Effector memory CD4-positive, alpha-beta T cell (primary cell): ENCODE measurements around the gene TULP1.

ENCODE experiments used
- DNase-seq, 3 donors: peaks; one replicate each; pipeline ENCODE4 v3.0.0-alpha.2; 2020
- H3K27ac ChIP-seq: 2 replicates; pipeline ENCODE4 v1.7.0; 2013; ENCODE audit warnings: mild to moderate bottlenecking, low read length, moderate library complexity; ENCODE audit not compliant: insufficient read depth, poor library complexity, severe bottlenecking
- H3K27me3 ChIP-seq: replicated peaks from 2 replicates; pipeline ENCODE4 v1.7.0; 2013; ENCODE audit warnings: mild to moderate bottlenecking, low read length; ENCODE audit not compliant: insufficient read depth, control insufficient read depth, poor library complexity, severe bottlenecking
- H3K36me3 ChIP-seq: 2 replicates; pipeline ENCODE4 v1.7.0; 2013; ENCODE audit warnings: mild to moderate bottlenecking, low read length, moderate library complexity; ENCODE audit not compliant: control insufficient read depth, insufficient read depth
- H3K4me1 ChIP-seq: 2 replicates; pipeline ENCODE4 v1.7.0; 2013; ENCODE audit warnings: low read length, mild to moderate bottlenecking; ENCODE audit not compliant: control insufficient read depth, insufficient read depth, poor library complexity, severe bottlenecking
- H3K4me3 ChIP-seq: 2 replicates; pipeline ENCODE4 v1.7.0; 2013; ENCODE audit warnings: low read length, low read depth, mild to moderate bottlenecking; ENCODE audit not compliant: insufficient read depth, poor library complexity, severe bottlenecking
- H3K9me3 ChIP-seq: 2 replicates; pipeline ENCODE4 v1.7.0; 2013; ENCODE audit warnings: mild to moderate bottlenecking, low read length, moderate library complexity; ENCODE audit not compliant: control insufficient read depth

Gene TULP1

GRCh38 chr6:35486005-35486925 lies 26.4 kb downstream of the TULP1 start:
- no peak for DNase-seq
- Histone ChIP-seq H3K4me1 (no peaks in the 10 kb centered on the region), H3K27me3 (no peaks in the 10 kb centered on the region), H3K9me3 (no peaks in the 10 kb centered on the region), H3K4me3 (no peak overlapping the region), H3K36me3 (no peaks in the 10 kb centered on the region), H3K27ac (no peak overlapping the region)

DNA sequence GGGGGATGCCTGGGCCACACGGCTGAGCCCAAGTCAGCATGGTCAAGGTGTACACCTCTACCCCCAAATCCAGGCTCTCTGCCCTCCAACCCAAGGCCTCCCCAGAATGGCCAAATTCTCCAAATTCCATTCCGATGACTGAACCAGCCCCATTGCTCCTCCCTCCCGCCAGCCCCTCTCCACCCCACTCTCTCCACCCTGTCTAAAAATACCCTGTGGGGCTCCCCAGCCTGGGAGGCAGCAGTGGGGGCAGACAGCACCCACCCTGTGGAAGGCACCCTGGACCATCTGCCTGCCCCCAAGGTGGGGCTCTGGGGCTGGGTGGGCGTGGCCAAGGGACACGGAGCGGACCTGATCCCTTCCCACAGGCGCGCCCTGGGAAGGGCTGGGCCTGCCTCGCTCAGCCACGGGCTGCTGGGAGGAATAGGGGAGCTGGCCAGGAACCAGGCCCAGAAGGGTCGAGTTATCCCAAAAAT lies 27.3 kb downstream of the TULP1 start:
- Histone ChIP-seq H3K27me3 (no peaks in the 10 kb centered on the region), H3K27ac (no peak overlapping the region), H3K4me3 (no peak overlapping the region), H3K36me3 (no peaks in the 10 kb centered on the region), H3K4me1 (no peaks in the 10 kb centered on the region), H3K9me3 (no peaks in the 10 kb centered on the region)
- DNase-seq: no peak

DNA sequence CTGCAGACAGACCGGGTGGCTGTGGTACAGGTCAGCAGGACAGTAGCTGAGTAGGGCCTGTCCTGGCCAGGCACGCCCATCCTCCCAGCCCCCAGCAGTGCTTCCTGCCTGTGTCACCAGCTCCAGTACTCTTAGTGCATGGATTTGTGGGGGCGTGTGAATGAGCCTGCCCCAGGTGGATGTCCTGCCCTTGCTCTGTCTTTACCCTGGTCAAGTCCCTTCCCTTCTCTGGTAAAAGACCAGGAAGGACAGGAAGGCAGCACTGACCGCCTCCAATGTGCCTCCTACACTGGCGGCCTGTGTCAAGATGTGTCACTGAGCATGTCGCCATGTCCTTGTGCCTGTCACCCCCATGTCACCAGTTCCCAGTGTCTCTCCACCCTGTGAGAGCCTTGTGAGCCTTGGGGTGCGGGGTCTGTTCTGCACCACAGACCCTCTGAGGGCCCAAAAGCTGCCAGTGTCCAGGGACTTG lies 27.7 kb downstream of the TULP1 start:
- Histone ChIP-seq H3K27me3 (no peaks in the 10 kb centered on the region), H3K4me3 (no peak overlapping the region), H3K9me3 (no peaks in the 10 kb centered on the region), H3K4me1 (no peaks in the 10 kb centered on the region), H3K27ac (no peak overlapping the region), H3K36me3 (no peaks in the 10 kb centered on the region)
- no peak for DNase-seq

GRCh38 chr6:35483893-35484645 lies 28.6 kb downstream of the TULP1 start:
- no peaks in the 10 kb centered on the region for H3K9me3 ChIP-seq
- no peak overlapping the region for H3K4me3 ChIP-seq
- H3K27me3 ChIP-seq: no peaks in the 10 kb centered on the region
- no peak for DNase-seq
- no peaks in the 10 kb centered on the region for H3K36me3 ChIP-seq
- no peak overlapping the region for H3K27ac ChIP-seq
- no peaks in the 10 kb centered on the region for H3K4me1 ChIP-seq

GRCh38 chr6:35483490-35483889 lies 29.2 kb downstream of the TULP1 start:
- Histone ChIP-seq H3K4me1 (no peaks in the 10 kb centered on the region), H3K9me3 (no peaks in the 10 kb centered on the region), H3K27ac (no peak overlapping the region), H3K27me3 (no peaks in the 10 kb centered on the region), H3K36me3 (no peaks in the 10 kb centered on the region), H3K4me3 (no peak overlapping the region)
- no peak for DNase-seq

- H3K4me3 ChIP-seq: no peak overlapping the region
- no peaks in the 10 kb centered on the region for H3K9me3 ChIP-seq
- H3K4me1 ChIP-seq: no peaks in the 10 kb centered on the region
- H3K27ac ChIP-seq: no peak overlapping the region
- DNase-seq: no peak
- H3K36me3 ChIP-seq: no peaks in the 10 kb centered on the region
- no peaks in the 10 kb centered on the region for H3K27me3 ChIP-seq
Measured at GRCh38 chr6:35483062-35483461, 29.6 kb downstream of the TULP1 start.

GRCh38 chr6:35481226-35481625 lies 31.5 kb downstream of the TULP1 start:
- DNase-seq: no peak
- Histone ChIP-seq H3K27me3 (no peaks in the 10 kb centered on the region), H3K9me3 (no peaks in the 10 kb centered on the region), H3K4me3 (no peak overlapping the region), H3K27ac (no peak overlapping the region), H3K4me1 (no peaks in the 10 kb centered on the region), H3K36me3 (no peaks in the 10 kb centered on the region)

DNA sequence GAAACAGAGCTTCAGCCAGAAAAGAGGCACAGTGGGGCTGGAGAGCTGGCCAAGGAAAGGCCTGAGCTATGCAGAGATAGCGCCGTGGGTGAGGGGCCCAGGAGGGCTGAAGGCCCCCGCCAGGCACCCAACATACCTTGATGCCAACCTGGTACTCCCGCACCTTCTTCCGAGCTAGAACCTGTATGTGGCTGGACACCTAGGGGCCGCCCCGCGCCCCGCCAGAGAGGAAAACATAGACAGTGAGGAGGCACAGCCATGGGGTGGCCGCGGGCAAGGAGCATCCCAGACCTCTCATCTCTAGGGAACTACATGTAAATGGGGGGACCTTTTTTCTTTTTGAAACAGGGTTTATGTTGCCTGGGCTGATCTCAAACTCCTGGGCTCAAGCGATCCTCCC lies 32.5 kb downstream of the TULP1 start:
- Histone ChIP-seq H3K9me3 (no peaks in the 10 kb centered on the region), H3K4me3 (no peak overlapping the region), H3K36me3 (no peaks in the 10 kb centered on the region), H3K4me1 (no peaks in the 10 kb centered on the region), H3K27me3 (no peaks in the 10 kb centered on the region), H3K27ac (no peak overlapping the region)
- no peak for DNase-seq

DNA sequence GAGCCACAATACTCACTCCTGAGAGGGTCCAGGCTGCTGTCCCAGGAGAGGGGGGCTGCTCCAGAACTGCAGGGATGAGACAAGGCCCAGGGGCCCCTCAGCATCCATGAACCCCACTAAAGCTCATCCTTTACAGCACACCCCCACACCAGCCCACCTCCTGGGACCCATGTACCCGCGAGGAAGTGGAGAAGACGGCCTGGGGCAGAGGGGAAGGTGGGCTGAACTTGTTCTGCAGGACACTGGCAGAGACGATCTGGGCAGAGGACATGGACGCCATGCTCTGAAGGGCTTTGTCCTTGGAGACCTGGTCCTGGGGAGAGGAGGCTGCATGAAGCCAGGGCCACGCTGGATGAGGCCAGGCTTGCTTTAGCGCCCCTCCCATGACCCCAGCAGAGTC lies 34.4 kb downstream of the TULP1 start:
- Histone ChIP-seq H3K4me3 (no peak overlapping the region), H3K27ac (no peak overlapping the region), H3K4me1 (no peaks in the 10 kb centered on the region), H3K36me3 (peaks cover 9% of the 10 kb centered on the region), H3K27me3 (no peaks in the 10 kb centered on the region), H3K9me3 (no peaks in the 10 kb centered on the region)
- no peak for DNase-seq
